MCF 10A (cell line): Measurements from ENCODE around the gene CSNK2A1. TPM values are rescaled to one million over a fixed set of nuclear protein-coding genes. Genes with fewer than 3 reads are reported as not detected.

Experiments
- BruUV-seq: library from RNA; stranded (reverse); fragments of 400-500 nt; replicated peaks from 2 replicates; lab custom pipeline; 2021; lab: Mats Ljungman, UMichigan
- CTCF ChIA-PET: fragments of 300-600 bp; sonication (Branson Sonifier 250); formaldehyde crosslinking; extraction: SDS; loops from one replicate; lab custom pipeline; 2021; ENCODE audit warnings: antibody characterized with exemption, inconsistent platforms; lab: Yijun Ruan, JAX
- POLR2A ChIA-PET: fragments of 300-600, 350-650 bp; sonication (Branson Sonifier 250); formaldehyde crosslinking; extraction: SDS; loops from one replicate; lab custom pipeline; 2020; ENCODE audit warnings: antibody characterized with exemption, inconsistent platforms; lab: Yijun Ruan, JAX
- DNase-seq: peaks from one replicate; pipeline ENCODE4 v3.0.0-alpha.2; 2018; ENCODE audit not compliant: unreplicated experiment
- H3K27ac Mint-ChIP-seq: one replicate; pipeline ENCODE4 v1.8.0; 2022; ENCODE audit warnings: mild to moderate bottlenecking, low read depth, mixed read lengths; ENCODE audit not compliant: unreplicated experiment
- H3K27me3 Mint-ChIP-seq: one replicate; pipeline ENCODE4 v1.8.0; 2022; ENCODE audit warnings: mixed read lengths; ENCODE audit not compliant: insufficient read depth, unreplicated experiment
- H3K36me3 Mint-ChIP-seq: one replicate; pipeline ENCODE4 v1.8.0; 2022; ENCODE audit warnings: mild to moderate bottlenecking, moderate library complexity, mixed read lengths; ENCODE audit not compliant: insufficient read depth, unreplicated experiment
- H3K4me1 Mint-ChIP-seq: one replicate; pipeline ENCODE4 v1.8.0; 2022; ENCODE audit warnings: mixed read lengths; ENCODE audit not compliant: insufficient read depth, unreplicated experiment
- H3K4me3 Mint-ChIP-seq: one replicate; pipeline ENCODE4 v1.8.0; 2022; ENCODE audit warnings: mild to moderate bottlenecking, moderate library complexity, mixed read lengths; ENCODE audit not compliant: unreplicated experiment
- H3K9me3 Mint-ChIP-seq: one replicate; pipeline ENCODE4 v1.8.0; 2022; ENCODE audit warnings: mixed read lengths; ENCODE audit not compliant: unreplicated experiment
- intact Hi-C: fragments of 100-400 bp; cut with micrococcal nuclease; formaldehyde crosslinking; loops from 2 replicates; pipeline ENCODE4 v1.14.1; 2022
- total RNA-seq: library from RNA; stranded (reverse); gene quantifications from 2 replicates; pipeline ENCODE4 v1.2.3, GENCODE V29; 2022
- TF ChIP-seq, protein P1 (sequence below): fragments of 200-600 bp; IDR thresholded peaks from one replicate; pipeline ENCODE4 v1.8.0; 2022; ENCODE audit warnings: antibody characterized with exemption, mild to moderate bottlenecking; ENCODE audit not compliant: unreplicated experiment

Gene CSNK2A1
- total RNA-seq, 1 experiment from 2014 or later = 271 TPM

DNA sequence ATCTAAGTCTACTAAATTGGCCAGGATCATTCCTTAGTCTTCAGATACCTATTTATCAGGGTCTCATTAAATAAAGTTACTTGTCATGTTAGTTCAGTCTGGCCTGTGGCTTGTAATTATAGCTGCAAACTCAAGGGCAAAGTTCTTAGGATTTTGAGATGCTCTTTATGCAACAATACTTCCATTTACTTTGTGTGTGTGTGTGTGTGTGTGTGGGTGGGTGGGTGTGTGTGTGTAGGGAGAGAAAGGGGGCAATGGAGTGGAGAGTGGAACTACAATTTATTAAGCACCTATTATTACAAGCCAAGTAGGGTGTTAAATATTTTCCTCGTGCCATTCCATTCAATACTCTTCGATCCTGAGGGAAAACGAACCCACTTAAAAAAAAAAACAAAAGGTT is 63.5 kb downstream of the CSNK2A1 start:
- H3K27ac Mint-ChIP-seq = no peak overlapping the region
- no peaks in the 10 kb centered on the region for H3K27me3 Mint-ChIP-seq
- TF ChIP-seq, protein P1, sequence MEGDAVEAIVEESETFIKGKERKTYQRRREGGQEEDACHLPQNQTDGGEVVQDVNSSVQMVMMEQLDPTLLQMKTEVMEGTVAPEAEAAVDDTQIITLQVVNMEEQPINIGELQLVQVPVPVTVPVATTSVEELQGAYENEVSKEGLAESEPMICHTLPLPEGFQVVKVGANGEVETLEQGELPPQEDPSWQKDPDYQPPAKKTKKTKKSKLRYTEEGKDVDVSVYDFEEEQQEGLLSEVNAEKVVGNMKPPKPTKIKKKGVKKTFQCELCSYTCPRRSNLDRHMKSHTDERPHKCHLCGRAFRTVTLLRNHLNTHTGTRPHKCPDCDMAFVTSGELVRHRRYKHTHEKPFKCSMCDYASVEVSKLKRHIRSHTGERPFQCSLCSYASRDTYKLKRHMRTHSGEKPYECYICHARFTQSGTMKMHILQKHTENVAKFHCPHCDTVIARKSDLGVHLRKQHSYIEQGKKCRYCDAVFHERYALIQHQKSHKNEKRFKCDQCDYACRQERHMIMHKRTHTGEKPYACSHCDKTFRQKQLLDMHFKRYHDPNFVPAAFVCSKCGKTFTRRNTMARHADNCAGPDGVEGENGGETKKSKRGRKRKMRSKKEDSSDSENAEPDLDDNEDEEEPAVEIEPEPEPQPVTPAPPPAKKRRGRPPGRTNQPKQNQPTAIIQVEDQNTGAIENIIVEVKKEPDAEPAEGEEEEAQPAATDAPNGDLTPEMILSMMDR = no peak
- CTCF ChIA-PET = interaction anchor here (0.7 to 5.2 kb wide), 9 partner anchors 12 to 167 kb away, joined by 3 to 46 read pairs (median 4); no protein-coding TSS in a partner anchor
- POLR2A ChIA-PET = no interaction called here
- H3K4me1 Mint-ChIP-seq = peaks cover 11% of the 10 kb centered on the region
- no peaks in the 10 kb centered on the region for H3K9me3 Mint-ChIP-seq
- intact Hi-C loops = no loop called here
- H3K36me3 Mint-ChIP-seq = peaks cover 96% of the 10 kb centered on the region
- no peak overlapping the region for H3K4me3 Mint-ChIP-seq
- no TSS peak for BruUV-seq
- DNase-seq = no peak

DNA sequence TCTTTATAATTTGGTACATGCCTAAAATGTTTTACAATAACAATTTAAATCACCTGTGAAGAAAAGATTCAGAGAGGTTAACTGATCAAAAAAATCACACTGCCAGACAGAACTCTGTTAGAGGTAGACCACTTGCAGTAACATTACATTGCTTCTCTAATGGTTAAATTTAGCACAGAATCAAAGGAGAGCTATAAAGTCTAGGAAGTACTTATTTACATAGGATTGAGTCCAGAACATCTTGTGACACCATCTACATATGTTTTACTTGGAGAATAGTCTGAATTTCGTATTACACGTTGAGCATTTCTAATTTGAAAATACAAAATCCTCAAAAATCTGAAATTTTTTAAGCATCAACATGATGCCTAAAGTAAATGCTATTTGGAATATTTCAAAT is 64.1 kb downstream of the CSNK2A1 start:
- no peaks in the 10 kb centered on the region for H3K9me3 Mint-ChIP-seq
- CTCF ChIA-PET = interaction anchor here (0.7 to 5.2 kb wide), 12 partner anchors 12 to 260 kb away, joined by 3 to 46 read pairs (median 4); no protein-coding TSS in a partner anchor
- H3K27me3 Mint-ChIP-seq = no peaks in the 10 kb centered on the region
- no TSS peak for BruUV-seq
- TF ChIP-seq, protein P1 = no peak
- H3K4me1 Mint-ChIP-seq = peaks cover 11% of the 10 kb centered on the region
- H3K4me3 Mint-ChIP-seq = no peak overlapping the region
- POLR2A ChIA-PET = interaction anchor here (1.4 to 1.6 kb wide), 2 partner anchors 18 to 107 kb away, joined by 3 to 4 read pairs; partner anchors contain the start of gene TBC1D20
- H3K27ac Mint-ChIP-seq = no peak overlapping the region
- intact Hi-C loops = loop anchor here (1.0 kb wide), 1 partner anchor 125 kb away; no protein-coding TSS in a partner anchor
- DNase-seq = no peak
- H3K36me3 Mint-ChIP-seq = peaks cover 96% of the 10 kb centered on the region

DNA sequence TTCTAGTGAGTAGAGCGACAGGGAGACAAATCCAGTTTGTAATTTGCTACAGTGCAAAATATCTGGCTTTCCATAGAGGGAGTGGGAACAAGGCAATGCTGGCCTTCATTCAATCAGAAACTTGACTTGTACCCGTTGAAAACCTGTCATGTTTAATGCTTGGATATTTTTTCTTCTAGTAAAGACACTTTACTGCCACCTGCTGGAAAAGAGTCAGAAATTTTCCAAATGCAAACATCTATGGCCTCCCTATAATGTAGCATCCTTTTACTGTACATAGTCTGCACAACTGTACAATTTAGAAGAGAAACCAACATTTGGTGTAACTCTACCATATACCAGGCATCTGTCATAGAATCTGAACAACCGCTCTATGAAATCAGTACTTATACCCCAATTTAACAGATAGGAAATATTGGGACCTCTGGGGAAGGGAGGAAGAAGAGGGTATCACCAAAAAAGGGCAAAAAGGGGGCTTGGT is 64.6 kb downstream of the CSNK2A1 start:
- POLR2A ChIA-PET = interaction anchor here (0.7 to 1.6 kb wide), 4 partner anchors 17 to 107 kb away, joined by 3 to 4 read pairs (median 4); partner anchors contain the start of gene TBC1D20
- peaks cover 91% of the 10 kb centered on the region for H3K36me3 Mint-ChIP-seq

More for the DNA sequence above, 64.6 kb downstream of the CSNK2A1 start:
- TF ChIP-seq, protein P1 = peak; percentile 51
- no TSS peak for BruUV-seq
- DNase-seq = peak; percentile 71
- Mint-ChIP-seq H3K4me1 (peaks cover 11% of the 10 kb centered on the region), H3K27ac (no peak overlapping the region), H3K27me3 (no peaks in the 10 kb centered on the region), H3K4me3 (no peak overlapping the region), H3K9me3 (no peaks in the 10 kb centered on the region)
- intact Hi-C loops = loop anchor here (1.0 kb wide), 1 partner anchor 125 kb away; no protein-coding TSS in a partner anchor
- CTCF ChIA-PET = interaction anchor here (0.6 to 5.2 kb wide), 22 partner anchors 9 to 477 kb away, joined by 3 to 46 read pairs (median 4); no protein-coding TSS in a partner anchor
